Measurements from ENCODE around the gene FAM72B.
"Not testable (repeated sequence)": the region's sequence is repeated elsewhere in the genome, so short reads cannot be mapped to it uniquely, and the experiment has no call there.

FAM72B gene

DNA sequence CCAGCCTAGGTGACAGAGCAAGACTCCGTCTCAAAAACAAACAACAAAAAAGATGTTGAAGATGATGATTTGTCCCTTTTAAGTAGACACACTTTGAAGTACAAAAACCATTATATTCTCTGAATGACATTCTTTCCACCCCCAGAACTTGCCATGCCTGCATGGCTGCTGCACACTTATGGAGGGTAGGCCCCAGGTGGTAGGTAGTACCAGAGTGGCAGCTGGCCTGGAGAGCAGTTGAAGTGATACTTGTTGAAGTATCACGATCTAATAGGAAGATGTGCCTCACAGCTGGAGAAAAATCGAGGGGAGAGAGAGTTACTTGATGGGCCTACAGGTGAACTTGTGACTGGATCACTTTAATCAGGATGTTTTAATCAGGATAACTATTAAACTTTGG is 15.6 kb upstream of the FAM72B start:
- DNase-seq, result not testable (repeated sequence)

GRCh38 chr1:121197095-121197882 is 13.1 kb upstream of the FAM72B start:
- not testable (repeated sequence) for DNase-seq

DNA sequence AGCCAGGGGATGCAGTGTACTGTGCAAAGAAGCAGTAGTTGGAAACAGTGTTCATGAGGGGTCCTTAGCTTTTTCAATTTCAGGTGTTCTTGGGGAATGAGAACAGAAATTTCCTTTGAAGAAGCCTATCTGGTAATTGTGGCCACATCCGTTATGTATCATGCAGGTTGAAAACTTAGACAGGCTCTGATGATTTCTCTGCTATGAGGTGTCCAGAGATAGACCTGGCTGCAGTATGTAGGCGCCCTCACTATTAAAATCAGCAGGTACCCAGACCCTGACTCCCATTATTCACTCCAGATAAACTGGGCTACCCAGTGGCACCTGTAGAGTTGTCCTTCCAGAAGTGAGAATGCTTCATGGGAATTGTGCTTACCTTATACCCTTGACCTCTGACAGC is 8.4 kb upstream of the FAM72B start:
- not testable (repeated sequence) for DNase-seq

DNA sequence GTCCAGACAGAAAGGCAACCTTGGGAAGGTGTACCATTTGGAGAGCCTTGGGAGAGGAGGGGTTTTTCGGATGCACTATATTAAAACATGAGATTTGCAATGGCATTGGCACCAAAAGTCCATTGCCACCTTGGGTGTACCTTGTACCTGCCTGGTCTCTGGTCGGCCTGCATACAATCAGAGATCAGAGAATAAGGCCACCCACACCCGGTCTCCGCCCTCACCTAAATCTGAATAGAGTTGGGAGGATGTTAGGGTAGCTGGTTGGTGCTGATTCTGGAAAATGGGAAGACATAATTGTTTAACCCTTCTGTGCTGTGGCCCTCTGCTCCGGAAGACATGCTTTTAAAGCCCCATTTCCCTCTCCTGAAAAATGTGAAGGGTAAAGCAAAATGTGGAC is 3.8 kb upstream of the FAM72B start:
- not testable (repeated sequence) for DNase-seq

- not testable (repeated sequence) for DNase-seq
These were observed 2.1 kb upstream of the FAM72B start for GRCh38 chr1:121186191-121186590.

GRCh38 chr1:121185140-121185708 is 1.1 kb upstream of the FAM72B start:
- not testable (repeated sequence) for DNase-seq

DNA sequence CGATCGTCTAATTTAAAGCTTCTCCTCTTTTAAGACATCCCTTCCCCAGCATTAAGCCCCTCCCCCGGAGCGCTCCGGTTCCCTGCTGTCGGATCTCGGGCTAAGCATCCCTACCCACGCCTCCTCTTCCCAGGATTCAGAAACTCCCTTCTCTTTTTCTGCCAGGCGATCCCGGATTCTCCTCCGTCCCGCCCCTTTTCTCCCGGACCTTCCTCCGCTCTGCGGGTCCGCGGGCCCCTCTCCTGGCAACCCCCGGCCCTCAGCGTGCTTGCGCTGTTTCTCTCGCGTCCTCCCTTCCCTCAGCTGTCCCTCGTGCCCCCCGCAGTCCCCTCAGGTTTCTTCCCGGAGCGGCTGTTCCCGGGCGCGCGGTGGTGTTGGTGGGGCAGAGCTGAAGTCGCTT is 273 bp downstream of the FAM72B start:
- not testable (repeated sequence) for DNase-seq

DNA sequence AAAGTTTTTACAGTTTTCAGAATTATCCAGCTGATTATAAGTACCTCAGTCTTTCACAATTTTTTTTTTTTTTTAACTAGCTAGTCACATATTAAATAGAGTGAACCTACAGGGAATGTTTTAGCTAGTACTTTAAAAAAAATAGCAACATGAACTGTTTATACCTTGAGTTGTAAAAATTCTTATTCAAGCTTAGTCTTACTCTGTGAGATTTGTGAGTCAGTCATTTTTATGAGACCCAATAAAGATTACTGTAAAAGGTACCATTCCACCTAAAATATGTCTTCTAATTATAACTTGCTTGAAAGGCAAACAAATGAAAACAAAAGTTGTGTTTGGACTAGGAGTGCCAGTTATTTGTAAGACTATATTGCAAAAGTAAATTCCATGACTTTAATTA is 5.9 kb downstream of the FAM72B start:
- not testable (repeated sequence) for DNase-seq

- DNase-seq, result not testable (repeated sequence)
These were observed 7.5 kb downstream of the FAM72B start for GRCh38 chr1:121176649-121177048.

DNA sequence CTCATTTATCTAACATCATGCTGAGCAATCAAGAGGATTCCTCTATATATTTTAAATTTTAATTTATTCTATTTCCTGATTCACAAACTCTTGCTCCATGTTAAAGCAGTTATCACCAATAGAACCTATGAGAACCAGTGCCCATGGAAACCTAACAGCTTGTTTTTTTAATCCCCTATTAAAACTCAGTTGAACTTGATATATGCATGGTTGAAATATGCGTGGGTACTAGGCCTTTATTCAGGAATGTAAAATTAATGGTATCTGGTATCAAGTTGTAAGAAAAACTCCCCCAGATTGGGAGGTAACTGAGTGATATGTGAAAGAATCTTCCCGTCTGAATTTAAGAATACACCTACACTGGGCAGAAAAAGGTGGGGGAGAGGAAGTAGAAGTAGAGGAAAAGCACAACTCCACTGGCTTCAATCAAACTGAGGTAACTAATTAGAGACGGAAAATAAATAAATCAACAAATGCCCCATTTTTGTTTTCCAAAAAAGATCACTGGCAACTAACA is 15.9 kb downstream of the FAM72B start:
- DNase-seq, result not testable (repeated sequence)

GRCh38 chr1:121167225-121167738 is 16.9 kb downstream of the FAM72B start:
- not testable (repeated sequence) for DNase-seq

DNA sequence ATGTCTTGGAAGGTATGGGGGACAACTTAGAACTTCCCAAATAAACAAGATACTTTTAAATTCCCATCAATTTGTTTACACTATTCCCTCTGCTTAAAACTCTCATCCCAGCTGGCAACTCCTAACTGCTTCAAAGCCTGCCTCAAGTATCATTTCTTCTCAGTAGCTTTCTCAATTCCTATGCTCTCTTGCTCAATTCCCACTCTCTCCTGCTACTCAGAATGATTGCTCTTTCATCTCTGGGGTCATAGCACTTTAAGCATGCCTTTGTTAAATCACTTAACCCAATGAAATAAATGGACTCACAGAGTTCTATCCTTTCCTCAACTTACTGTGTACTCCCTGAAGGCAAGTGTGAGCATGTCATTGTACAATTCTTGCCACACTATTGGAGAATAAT is 18.8 kb downstream of the FAM72B start:
- not testable (repeated sequence) for DNase-seq

GRCh38 chr1:121163850-121164757 is 20.0 kb downstream of the FAM72B start:
- not testable (repeated sequence) for DNase-seq

DNA sequence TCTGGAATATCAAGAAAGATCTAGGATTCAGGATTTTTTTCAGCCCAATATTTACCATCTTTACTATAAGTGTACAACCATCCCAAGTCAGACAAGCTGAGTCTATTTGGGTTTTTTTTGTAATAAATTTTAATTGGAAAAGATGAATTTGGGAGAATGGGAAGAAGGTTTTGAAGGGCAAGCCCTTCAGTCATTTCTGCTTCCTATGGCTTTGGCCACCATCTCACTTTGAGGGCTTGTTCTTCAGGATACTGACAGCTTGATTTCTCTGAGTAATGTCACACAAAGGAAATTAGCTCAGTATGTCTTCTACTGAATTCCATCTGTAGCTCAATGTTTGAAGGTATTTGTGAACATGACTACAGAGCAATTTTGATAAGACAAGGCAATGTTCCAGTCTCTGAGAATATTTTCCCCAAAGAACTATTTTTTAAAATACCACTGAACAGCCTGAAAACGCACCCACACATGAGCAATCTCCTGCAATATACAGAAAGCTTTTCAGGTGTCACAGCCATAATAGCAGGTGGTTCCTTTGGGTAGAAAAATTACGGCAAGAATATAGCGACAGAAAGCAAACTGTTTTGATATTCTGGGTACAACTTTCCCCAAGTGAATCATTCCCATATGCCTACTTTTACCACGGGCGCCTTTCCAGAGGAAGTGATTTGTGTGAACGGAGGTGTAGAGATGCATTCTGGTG is 22.8 kb downstream of the FAM72B start:
- DNase-seq, result not testable (repeated sequence)

DNA sequence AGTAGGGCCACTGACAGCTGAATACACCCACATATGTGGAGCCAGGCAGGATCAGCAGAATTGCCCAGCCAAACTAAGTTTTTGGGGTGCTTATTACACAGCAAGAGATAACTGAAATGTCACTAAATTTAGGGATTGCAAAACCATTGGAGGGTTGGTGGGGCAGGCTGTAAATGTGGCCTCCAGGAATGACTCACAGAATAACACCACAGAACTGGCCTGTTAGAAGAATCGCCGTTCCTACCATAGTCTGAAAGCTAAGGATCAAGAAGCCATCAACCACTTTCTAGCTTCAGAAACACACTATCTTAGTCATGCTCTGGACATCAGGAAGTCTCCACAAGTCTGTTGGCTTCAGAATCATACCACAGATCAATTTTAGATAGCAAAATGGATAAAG is 24.0 kb downstream of the FAM72B start:
- not testable (repeated sequence) for DNase-seq

- DNase-seq, result not testable (repeated sequence)
These were observed 26.5 kb downstream of the FAM72B start for GRCh38 chr1:121157609-121158008.

- not testable (repeated sequence) for DNase-seq
These were observed 27.1 kb downstream of the FAM72B start for GRCh38 chr1:121156958-121157603.

DNA sequence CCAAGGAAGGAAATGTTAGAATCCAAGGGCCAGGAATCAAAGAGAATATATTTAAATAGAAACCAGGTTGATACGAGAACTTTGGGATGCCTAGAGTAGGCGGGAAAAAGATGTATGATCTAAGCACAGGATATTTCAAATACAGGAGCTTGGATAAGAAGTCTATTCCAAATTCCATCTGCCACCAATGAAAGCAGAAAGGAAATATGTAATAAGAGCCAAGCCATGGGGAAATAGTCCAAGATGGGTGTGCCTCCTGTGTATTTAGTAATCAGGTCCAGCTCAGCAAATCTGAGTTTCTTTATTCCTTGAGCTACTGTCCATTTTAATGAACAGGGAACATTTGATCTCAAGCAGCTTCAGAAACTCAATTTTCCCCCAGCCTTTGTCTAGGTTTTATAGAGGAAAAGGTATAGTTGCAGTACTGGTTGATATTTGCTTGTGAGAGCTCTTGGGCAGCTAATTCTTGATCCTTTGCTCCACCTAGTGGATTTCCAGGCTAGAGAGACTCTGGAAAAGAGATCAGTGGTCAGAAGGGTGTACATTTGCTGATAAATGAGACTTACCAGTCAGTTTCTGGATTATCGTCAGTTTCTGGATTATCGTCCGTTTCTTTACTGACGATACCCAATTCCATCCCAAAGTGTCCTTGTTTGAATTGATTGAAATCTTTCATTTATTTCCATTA is 28.3 kb downstream of the FAM72B start:
- DNase-seq, result not testable (repeated sequence)

DNA sequence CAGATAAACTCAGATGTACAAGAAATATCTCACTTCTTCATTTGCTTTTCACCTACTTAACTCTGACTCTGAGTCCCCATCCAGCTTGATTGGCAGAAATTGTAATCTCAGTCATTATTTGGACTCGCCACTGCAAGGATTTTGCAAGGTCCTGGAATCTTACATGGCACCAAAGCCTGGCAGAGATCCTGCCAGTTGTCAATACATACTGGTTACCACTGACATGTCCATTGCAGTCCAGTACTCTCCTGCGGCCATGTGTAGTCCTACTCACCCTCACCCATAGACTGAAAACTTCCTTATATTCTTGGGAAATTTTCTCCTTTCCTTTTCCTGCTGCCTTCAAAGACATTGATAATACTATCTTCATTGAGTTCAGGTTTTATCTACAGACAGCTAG is 29.3 kb downstream of the FAM72B start:
- DNase-seq, result not testable (repeated sequence)

GRCh38 chr1:121152788-121153187 is 31.4 kb downstream of the FAM72B start:
- DNase-seq, result not testable (repeated sequence)

GRCh38 chr1:121151294-121151693 is 32.8 kb downstream of the FAM72B start:
- not testable (repeated sequence) for DNase-seq

Data from NCI-H187 (cell line).